T-cell (primary cell): Measurements from ENCODE around the gene FKBP5. TPM values are rescaled to one million over a fixed set of nuclear protein-coding genes. Genes with fewer than 3 reads are reported as not detected.

ENCODE experiments used
- ATAC-seq, 4 experiments: fragments of 200-7000 bp in 3 of 4; fragments of 150-1000 bp in 1 of 4; cut with Tn5 transposase; replicated peaks in 1 of 4; 1 replicate in 3 of 4; 2 replicates in 1 of 4; pipeline ENCODE4 v1.10.0; 2021; ENCODE audit warnings: moderate library complexity in 3 of 4, mild to moderate bottlenecking in 2 of 4, moderate number of reproducible peaks in 1 of 4
- CTCF ChIA-PET, 2 donors: fragments of 300-600 bp; sonication (Branson Sonifier 250); formaldehyde crosslinking; loops; one replicate each; lab custom pipeline; 2022; ENCODE audit warnings: antibody characterized with exemption in 2 of 2; lab: Charles Lee
- POLR2A ChIA-PET, 2 donors: fragments of 300-600 bp; sonication (Branson Sonifier 250); formaldehyde crosslinking; loops; one replicate each; lab custom pipeline; 2022; ENCODE audit warnings: antibody characterized with exemption in 2 of 2; lab: Charles Lee
- DNase-seq, 35 experiments: peaks; one replicate each; pipeline versions ENCODE4 v3.0.0 to v3.0.0-alpha.2; 2013 to 2023
- H3K27ac ChIP-seq: one replicate; pipeline ENCODE4 v1.5.1; 2013; ENCODE audit warnings: low read length
- H3K27me3 ChIP-seq, 2 experiments: replicated peaks in 1 of 2; 1 replicate in 1 of 2; 2 replicates in 1 of 2; pipeline versions ENCODE4 v1.6.1 to v1.7.0; 2013; ENCODE audit warnings: low read length in 1 of 2, mixed read lengths in 1 of 2; ENCODE audit not compliant: control insufficient read depth in 2 of 2, insufficient read depth in 2 of 2; ENCODE audit errors: extremely low read depth in 1 of 2
- H3K36me3 ChIP-seq, 2 donors: 1 replicate in 1 of 2; 2 replicates in 1 of 2; pipeline versions ENCODE4 v1.6.1 to v1.7.0; 2013; ENCODE audit warnings: low read length in 1 of 2; ENCODE audit not compliant: control insufficient read depth in 2 of 2, insufficient read depth in 1 of 2; ENCODE audit errors: extremely low read depth in 1 of 2
- H3K4me1 ChIP-seq, 2 experiments: 1 replicate in 1 of 2; 2 replicates in 1 of 2; pipeline versions ENCODE4 v1.6.1 to v1.7.0; 2013; ENCODE audit warnings: low read length in 2 of 2, mixed read lengths in 1 of 2; ENCODE audit not compliant: insufficient read depth in 2 of 2, control insufficient read depth in 1 of 2; ENCODE audit errors: extremely low read depth in 1 of 2
- H3K4me3 ChIP-seq, 2 donors: 1 replicate in 1 of 2; 2 replicates in 1 of 2; pipeline versions ENCODE4 v1.5.1 to v1.7.0; 2013; ENCODE audit warnings: mild to moderate bottlenecking in 2 of 2, low read length in 1 of 2, moderate library complexity in 1 of 2; ENCODE audit not compliant: control insufficient read depth in 1 of 2; ENCODE audit errors: extremely low read depth in 1 of 2
- H3K9me3 ChIP-seq: 2 replicates; pipeline ENCODE4 v1.7.0; 2013
- H3K27ac Mint-ChIP-seq, 2 donors: one replicate each; pipeline ENCODE4 v1.8.0; 2020 to 2021; ENCODE audit warnings: mild to moderate bottlenecking in 2 of 2, mixed read lengths in 2 of 2
- H3K27me3 Mint-ChIP-seq, 2 donors: one replicate each; pipeline ENCODE4 v1.8.0; 2021 to 2022; ENCODE audit warnings: mixed read lengths in 2 of 2
- H3K36me3 Mint-ChIP-seq: one replicate; pipeline ENCODE4 v1.8.0; 2021; ENCODE audit warnings: mixed read lengths
- H3K4me1 Mint-ChIP-seq, 3 donors: one replicate each; pipeline ENCODE4 v1.8.0; 2020 to 2022; ENCODE audit warnings: mixed read lengths in 3 of 3, mild to moderate bottlenecking in 1 of 3
- H3K4me3 Mint-ChIP-seq, 3 donors: one replicate each; pipeline ENCODE4 v1.8.0; 2020 to 2022; ENCODE audit warnings: mild to moderate bottlenecking in 3 of 3, mixed read lengths in 3 of 3, moderate library complexity in 3 of 3
- H3K9me3 Mint-ChIP-seq, 3 donors: one replicate each; pipeline ENCODE4 v1.8.0; 2020 to 2022; ENCODE audit warnings: mixed read lengths in 3 of 3
- WGBS: methylation state at CpG from one replicate; pipeline ENCODE4 v1.1.5; 2013; ENCODE audit warnings: missing lambda C conversion rate; ENCODE audit not compliant: insufficient coverage; 5-methylcytosine and 5-hydroxymethylcytosine counted together
- total RNA-seq, 35 experiments: library from RNA in 6 of 35; stranded (reverse) in 6 of 35; fragments of 120-200 nt in 1 of 35; gene quantifications; one replicate each; pipeline versions ENCODE4 v1.2.1 to v1.2.4 and lab custom pipeline; 2013 to 2026

The FKBP5 gene
- total RNA-seq, 5 donors from 2014 or later (not counting 1 experiment from before 2014, with no cell fraction given): 61.4 to 130 (median 63.9) TPM

- DNase-seq (no peak), ATAC-seq (no peak)
- Mint-ChIP-seq H3K27ac (peak overlapping the region; percentile 62 to 89), H3K4me1 (peaks cover 67 to 72% (median 71%) of the 10 kb centered on the region in 3 donors), H3K9me3 (no peaks in the 10 kb centered on the region), H3K36me3 (peaks cover 50% of the 10 kb centered on the region), H3K4me3 (no peak overlapping the region), H3K27me3 (no peaks in the 10 kb centered on the region)
- POLR2A ChIA-PET: interaction anchor here in 1 of 2 donors (0.6 kb wide), 1 partner anchor 34 kb away, joined by 5 read pairs; no protein-coding TSS in a partner anchor
- Histone ChIP-seq H3K9me3 (no peaks in the 10 kb centered on the region), H3K36me3 (peaks cover 2 to 67% of the 10 kb centered on the region in 2 donors), H3K27ac (no peak overlapping the region), H3K27me3 (no peaks in the 10 kb centered on the region), H3K4me1 (peaks cover 0 to 4% of the 10 kb centered on the region in 2 experiments), H3K4me3 (no peak overlapping the region)
- CTCF ChIA-PET: interaction anchor here in 1 of 2 donors (0.9 to 1.0 kb wide), 2 partner anchors 16 to 99 kb away, joined by 3 read pairs; no protein-coding TSS in a partner anchor
- WGBS: no CpG with 5 or more reads among the region's 6 CpGs
These were observed 48.6 kb downstream of the FKBP5 start for GRCh38 chr6:35640017-35640664.

- Histone ChIP-seq H3K4me3 (no peak overlapping the region), H3K9me3 (no peaks in the 10 kb centered on the region), H3K27ac (no peak overlapping the region), H3K36me3 (peaks cover 2 to 68% of the 10 kb centered on the region in 2 donors), H3K4me1 (peaks cover 5 to 6% of the 10 kb centered on the region in 2 experiments), H3K27me3 (no peaks in the 10 kb centered on the region)
- POLR2A ChIA-PET: no interaction called here
- Mint-ChIP-seq H3K9me3 (no peaks in the 10 kb centered on the region), H3K4me3 (no peak overlapping the region), H3K36me3 (peaks cover 53% of the 10 kb centered on the region), H3K27me3 (no peaks in the 10 kb centered on the region), H3K27ac (peak overlapping the region in 1 of 2 donors; percentile 68), H3K4me1 (peaks cover 62 to 69% (median 67%) of the 10 kb centered on the region in 3 donors)
- WGBS: no CpG with 5 or more reads among the region's 3 CpGs
- CTCF ChIA-PET: interaction anchor here in 1 of 2 donors (1.1 kb wide), 1 partner anchor 97 kb away, joined by 3 read pairs; no protein-coding TSS in a partner anchor
- no peak for DNase-seq
- ATAC-seq: no peak
These were observed 50.0 kb downstream of the FKBP5 start for GRCh38 chr6:35638679-35639078.

GRCh38 chr6:35637911-35638310, 50.8 kb downstream of the FKBP5 start:
- Mint-ChIP-seq H3K36me3 (peaks cover 48% of the 10 kb centered on the region), H3K4me1 (peaks cover 56 to 61% (median 61%) of the 10 kb centered on the region in 3 donors), H3K27ac (peak overlapping the region; percentile 55 to 68), H3K9me3 (no peaks in the 10 kb centered on the region), H3K27me3 (no peaks in the 10 kb centered on the region), H3K4me3 (no peak overlapping the region)
- ChIA-PET POLR2A (interaction anchor here in 1 of 2 donors (0.6 kb wide), 1 partner anchor 17 kb away, joined by 7 read pairs; no protein-coding TSS in a partner anchor), CTCF (interaction anchor here (0.5 to 1.3 kb wide), 7 partner anchors 9 to 98 kb away, joined by 3 to 5 read pairs (median 3); no protein-coding TSS in a partner anchor)
- Histone ChIP-seq H3K27me3 (no peaks in the 10 kb centered on the region), H3K4me3 (no peak overlapping the region), H3K4me1 (peaks cover 5 to 6% of the 10 kb centered on the region in 2 experiments), H3K27ac (no peak overlapping the region), H3K9me3 (no peaks in the 10 kb centered on the region), H3K36me3 (peaks cover 2 to 63% of the 10 kb centered on the region in 2 donors)
- no peak for ATAC-seq
- DNase-seq: no peak
- WGBS: no CpG with 5 or more reads among the region's 1 CpG

GRCh38 chr6:35635601-35636597, 52.8 kb downstream of the FKBP5 start:
- Mint-ChIP-seq H3K9me3 (no peaks in the 10 kb centered on the region), H3K36me3 (peaks cover 43% of the 10 kb centered on the region), H3K27me3 (no peaks in the 10 kb centered on the region), H3K4me3 (peak overlapping the region in 1 of 3 donors; percentile 1), H3K4me1 (peaks cover 52 to 59% (median 57%) of the 10 kb centered on the region in 3 donors), H3K27ac (peak overlapping the region; percentile 66 to 89)
- CTCF ChIA-PET: no interaction called here
- H3K4me3 ChIP-seq: no peak overlapping the region
- peaks cover 0 to 56% of the 10 kb centered on the region in 2 donors for H3K36me3 ChIP-seq
- H3K4me1 ChIP-seq: peaks cover 5 to 6% of the 10 kb centered on the region in 2 experiments
- no peak for ATAC-seq
- no peak for DNase-seq
- POLR2A ChIA-PET: no interaction called here
- no peaks in the 10 kb centered on the region for H3K9me3 ChIP-seq
- H3K27ac ChIP-seq: no peak overlapping the region
- no peaks in the 10 kb centered on the region for H3K27me3 ChIP-seq
- WGBS: 83% methylated on average over 1 of the region's 4 CpGs

GRCh38 chr6:35634316-35634715, 54.4 kb downstream of the FKBP5 start:
- Histone ChIP-seq H3K4me1 (peaks cover 5 to 6% of the 10 kb centered on the region in 2 experiments), H3K9me3 (no peaks in the 10 kb centered on the region), H3K36me3 (peaks cover 0 to 57% of the 10 kb centered on the region in 2 donors), H3K4me3 (no peak overlapping the region), H3K27me3 (no peaks in the 10 kb centered on the region), H3K27ac (peak overlapping the region; percentile 19)
- CTCF ChIA-PET: interaction anchor here (0.5 to 1.5 kb wide), 3 partner anchors 10 to 157 kb away, joined by 5 read pairs; partner anchors contain the start of gene ARMC12 (in 1 of the 2)
- Mint-ChIP-seq H3K27me3 (no peaks in the 10 kb centered on the region), H3K27ac (peak overlapping the region; percentile 74 to 89), H3K4me1 (peaks cover 54 to 58% (median 57%) of the 10 kb centered on the region in 3 donors), H3K4me3 (no peak overlapping the region), H3K36me3 (peaks cover 40% of the 10 kb centered on the region), H3K9me3 (no peaks in the 10 kb centered on the region)
- no CpG with 5 or more reads among the region's 2 CpGs for WGBS
- ATAC-seq: no peak
- POLR2A ChIA-PET: interaction anchor here (0.5 to 0.9 kb wide), 3 partner anchors 9 to 901 kb away, joined by 3 to 4 read pairs (median 3); no protein-coding TSS in a partner anchor
- DNase-seq: no peak
